HG02884 (cell line): ENCODE data around the gene NCAN.

Experiments
- ATAC-seq: cut with Tn5 transposase; IDR thresholded peaks from one replicate; pipeline ENCODE4 v1.9.1; 2021; ENCODE audit warnings: mild to moderate bottlenecking, moderate library complexity; ENCODE audit not compliant: unreplicated experiment

Gene NCAN

DNA sequence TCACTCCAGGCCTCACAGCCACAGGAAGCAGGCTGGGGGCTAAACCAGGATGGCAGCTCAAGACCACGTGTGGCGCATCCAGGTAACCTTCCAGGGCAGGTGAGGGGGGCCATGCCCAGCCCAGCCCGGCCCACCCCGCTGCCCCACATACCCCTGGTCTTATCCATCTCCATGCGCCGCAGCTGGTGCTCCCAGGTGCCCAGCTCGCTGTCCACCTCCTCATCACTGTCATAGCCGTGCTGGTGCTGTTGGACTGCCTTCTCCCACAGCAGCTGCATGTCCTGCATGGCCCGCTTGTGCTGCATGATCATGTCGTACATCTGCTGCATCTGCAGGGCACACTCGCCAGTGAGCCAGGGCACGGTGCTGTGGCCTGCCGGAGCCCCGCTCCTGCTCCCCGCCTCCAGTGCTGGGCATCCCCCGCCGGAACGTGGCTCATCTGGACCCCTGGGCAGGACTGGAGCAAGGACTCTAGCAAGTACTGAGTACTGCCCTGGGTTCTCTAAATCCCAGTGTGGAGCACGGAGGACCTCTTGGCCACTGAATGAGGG, 67.4 kb downstream of the NCAN start:
- no peak for ATAC-seq

DNA sequence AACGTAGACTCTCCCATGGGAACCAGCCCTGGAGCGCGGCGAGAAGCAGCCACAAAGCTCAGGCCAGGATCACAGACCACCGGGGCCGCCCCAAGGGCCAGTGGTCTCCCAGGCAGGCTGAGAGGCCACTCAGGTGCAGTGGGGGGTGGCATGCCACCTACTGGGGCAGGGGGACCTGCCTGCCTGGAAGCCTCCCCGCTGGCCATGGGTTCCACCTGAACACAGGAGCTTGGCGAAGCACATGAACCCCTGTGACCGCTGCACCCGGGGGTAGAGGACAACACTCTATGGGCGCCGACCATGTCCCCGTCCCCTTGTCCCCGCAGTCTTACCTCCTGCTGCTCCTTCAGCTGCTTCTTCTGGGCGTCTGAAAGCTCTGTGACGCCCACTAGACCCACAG, 68.1 kb downstream of the NCAN start:
- ATAC-seq, result no peak

DNA sequence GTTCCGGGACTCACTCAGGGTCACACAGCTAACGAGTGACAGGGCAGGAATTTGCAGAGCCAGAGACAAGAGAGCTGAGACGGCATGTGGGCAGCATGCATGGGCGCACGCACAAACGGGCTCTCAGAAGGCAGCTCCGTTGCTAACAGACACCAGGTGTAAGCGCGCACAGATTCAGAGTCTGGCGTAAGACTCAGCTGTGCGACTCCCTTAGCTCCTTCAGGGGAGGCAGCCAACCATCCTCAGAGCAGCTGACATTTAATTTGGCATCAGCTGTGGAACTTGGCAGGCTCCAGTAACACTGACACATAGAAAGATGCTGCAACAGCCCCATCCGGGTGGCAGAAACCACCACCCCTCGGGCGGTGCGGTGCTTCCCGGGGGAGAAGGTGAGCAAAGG, 68.8 kb downstream of the NCAN start:
- no peak for ATAC-seq

DNA sequence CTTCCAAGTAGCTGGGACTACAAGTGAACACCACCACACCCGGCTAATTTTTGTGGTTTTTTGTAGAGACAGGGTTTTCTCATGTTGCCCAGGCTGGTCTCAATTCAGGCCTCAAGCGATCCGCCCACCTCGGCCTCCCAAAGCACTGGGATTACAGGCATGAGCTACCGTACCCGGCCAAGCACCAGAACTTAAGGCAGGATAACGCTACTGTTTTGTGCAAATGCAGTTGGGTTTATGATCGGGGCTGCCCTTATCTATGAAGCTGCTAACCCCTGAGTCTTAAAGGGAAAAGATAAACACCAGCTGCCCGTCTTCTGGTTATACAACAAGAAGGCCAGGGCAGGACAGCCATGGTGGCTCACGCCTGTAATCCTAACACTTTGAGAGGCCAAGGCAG, 73.9 kb downstream of the NCAN start:
- no peak for ATAC-seq

DNA sequence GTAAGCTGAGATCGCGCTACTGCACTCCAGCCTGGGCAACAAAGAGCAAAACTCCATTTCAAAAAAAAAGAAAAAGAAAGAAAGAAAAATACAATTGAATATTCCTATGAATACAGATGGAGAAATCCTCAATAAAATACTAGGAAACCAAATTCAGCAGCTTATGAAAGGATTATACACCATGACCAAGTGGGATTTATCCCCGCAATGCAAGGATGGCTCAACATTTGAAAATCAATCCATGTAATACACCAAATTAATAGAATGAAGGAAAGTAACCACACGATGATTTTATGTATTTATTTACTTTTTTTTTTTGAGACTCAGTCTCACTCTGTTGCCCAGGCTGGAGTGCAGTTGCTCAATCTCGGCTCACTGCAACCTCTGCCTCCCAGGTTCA, 80.8 kb downstream of the NCAN start:
- ATAC-seq, result no peak

DNA sequence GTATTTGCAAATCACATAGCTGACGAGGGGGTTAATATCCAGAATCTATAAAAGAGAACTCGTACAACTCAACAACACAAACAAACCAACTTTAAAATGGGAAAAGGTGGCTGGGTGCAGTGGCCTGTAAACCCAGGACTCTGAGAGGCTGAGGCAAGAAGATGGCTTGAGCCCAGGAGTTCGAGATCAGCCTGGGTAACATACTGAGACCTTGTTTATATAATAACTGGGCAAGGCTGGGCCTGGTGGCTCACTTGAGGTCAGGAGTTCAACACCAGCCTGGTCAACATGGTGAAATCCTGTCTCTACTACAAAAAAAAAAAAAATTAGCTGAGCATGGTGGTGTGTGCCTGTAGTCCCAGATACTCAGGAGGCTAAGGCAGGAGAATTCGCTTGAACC, 83.2 kb downstream of the NCAN start:
- no peak for ATAC-seq

DNA sequence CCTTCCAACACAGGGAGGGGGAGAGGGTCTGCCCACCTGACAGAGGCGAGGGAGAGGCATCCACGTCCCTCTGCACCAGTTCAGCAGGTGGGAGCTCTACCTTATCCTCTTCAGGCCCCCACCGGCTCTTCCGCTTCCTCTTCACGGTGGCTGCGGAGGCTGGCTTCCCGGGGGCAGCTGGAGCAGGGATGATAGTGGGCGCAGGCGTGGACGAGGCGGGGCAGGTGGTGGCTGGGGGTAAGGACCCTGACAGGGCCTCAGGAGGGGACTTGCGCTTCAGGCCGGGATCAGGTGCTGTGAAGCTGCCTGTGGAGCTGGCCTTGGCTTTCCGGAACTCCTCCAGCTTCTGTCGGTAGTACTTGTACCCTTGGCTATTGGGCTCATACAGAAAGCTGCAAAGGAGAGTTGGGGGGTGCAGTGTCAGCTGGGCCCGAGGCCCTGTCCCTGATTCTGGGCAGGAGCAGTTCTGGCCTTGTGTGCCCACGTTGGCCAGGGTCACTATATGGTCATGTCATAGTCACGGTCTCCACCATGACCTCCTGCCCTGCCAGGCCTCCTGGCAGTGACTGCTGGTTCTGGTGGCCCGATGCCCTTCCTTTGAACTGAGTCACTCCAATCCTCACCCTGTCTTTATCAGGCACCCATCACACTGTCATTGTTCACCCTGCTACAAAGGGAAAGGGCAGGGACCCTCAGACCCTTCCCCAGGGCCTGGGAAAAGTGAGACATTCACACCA, 85.4 kb downstream of the NCAN start:
- ATAC-seq, result no peak

DNA sequence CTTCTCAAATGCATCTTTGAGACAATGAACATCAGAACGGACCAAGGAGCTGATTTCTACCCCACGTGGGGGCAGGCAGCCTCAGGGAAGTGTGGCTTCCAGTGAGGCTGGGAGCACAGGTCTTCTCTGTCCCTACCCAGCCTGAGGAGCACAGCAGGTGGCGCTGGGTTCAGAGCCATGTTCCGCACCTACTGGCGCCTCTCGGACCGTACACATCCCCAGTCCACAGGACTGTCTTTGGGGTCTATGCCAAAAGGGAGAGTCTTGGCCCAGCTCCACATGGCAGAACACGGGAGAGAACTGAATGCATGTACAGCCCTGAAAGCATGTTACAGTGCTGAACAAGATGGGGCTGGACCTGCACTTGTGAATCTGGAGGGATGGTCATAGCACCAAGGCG, 86.0 kb downstream of the NCAN start:
- ATAC-seq, result no peak

DNA sequence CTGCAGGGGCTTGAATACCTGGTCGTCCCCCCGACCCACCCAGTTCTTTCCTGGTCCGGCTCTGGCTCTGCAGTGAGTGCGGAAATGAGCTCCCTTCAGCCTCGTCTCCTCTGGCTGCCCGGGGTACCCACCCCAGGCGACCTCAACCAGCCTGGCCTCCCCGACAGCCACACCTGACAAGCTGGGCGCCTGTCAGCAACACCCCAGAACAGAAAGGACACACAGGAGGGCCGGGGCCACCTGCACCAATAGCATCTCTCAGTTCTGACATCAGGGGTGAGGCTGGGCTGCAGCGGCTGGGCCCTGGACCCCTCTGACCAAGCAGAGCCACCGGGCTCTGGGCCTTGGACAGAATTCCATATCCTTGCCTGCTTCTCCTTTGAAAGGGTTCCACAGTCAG, 88.9 kb downstream of the NCAN start:
- no peak for ATAC-seq
